GM11168 (cell line): Measurements from ENCODE around the gene NEGR1.

Experiments used
- in situ Hi-C: fragments of 300-500 bp; cut with MboI; formaldehyde crosslinking; loops from one replicate; pipeline ENCODE4 v1.12.0; 2022; ENCODE audit warnings: low sequenced_read_pairs; ENCODE audit not compliant: unreplicated experiment

NEGR1 gene

DNA sequence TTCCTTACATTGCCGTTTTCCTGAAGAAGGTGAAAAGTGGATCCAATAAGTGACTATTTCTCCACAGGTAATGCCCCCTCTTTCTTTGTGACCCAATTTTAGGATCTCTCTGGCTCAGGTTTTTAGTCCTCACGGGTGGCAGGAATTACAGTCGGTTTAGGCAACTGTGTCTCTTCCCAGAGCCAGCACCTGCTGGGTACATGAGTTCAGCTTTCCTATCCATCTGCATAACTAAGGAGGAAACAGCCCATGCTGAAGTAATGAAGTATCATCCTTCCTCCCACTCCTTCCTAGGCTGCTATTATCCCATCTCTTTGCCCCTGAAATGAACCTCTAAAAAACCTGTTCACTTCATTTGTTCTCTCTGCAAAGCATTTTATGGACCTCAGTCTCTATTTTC lies 544.6 kb downstream of the NEGR1 start:
- in situ Hi-C loops = no loop called here

DNA sequence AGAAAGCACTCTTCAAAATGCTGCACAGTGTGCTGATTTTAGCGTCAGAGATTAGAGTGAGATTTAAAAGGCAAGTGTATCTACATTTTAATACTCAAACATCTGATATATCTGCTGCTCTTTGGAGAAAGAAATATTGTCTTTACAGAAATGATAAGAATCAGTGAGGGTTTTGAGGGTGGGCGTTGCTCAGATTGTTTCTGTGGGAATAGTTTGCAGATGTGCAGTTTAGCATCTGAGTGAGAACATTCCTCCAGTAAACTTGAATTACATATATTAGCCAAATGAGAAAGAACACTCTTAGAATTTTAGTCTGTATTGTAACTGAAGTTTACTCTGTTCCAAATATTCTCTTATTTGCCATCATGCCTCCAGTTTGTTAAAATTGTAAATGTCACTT lies 549.2 kb downstream of the NEGR1 start:
- in situ Hi-C loops = no loop called here

GRCh38 chr1:71721532-71721931 lies 560.8 kb downstream of the NEGR1 start:
- in situ Hi-C loops = no loop called here

GRCh38 chr1:71719330-71719729 lies 563.0 kb downstream of the NEGR1 start:
- in situ Hi-C loops = no loop called here

DNA sequence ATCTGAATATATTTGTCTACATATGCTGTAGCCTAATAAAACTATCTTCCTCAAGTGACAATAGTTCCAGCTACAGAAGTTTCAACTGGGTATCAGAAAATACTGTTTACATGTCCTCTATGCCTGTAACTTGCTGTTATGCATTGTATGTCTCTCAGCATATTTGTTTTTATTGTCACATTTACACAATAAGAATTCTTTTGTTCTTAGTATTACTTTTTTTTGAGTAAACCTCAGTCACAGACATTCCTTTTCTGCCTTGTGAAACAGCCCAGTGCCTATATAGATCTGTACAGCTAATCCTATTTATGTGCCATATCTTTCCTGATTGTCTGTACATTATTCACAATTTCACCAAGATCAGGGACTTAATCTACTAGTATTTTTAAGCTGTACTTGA lies 565.2 kb downstream of the NEGR1 start:
- in situ Hi-C loops = no loop called here

DNA sequence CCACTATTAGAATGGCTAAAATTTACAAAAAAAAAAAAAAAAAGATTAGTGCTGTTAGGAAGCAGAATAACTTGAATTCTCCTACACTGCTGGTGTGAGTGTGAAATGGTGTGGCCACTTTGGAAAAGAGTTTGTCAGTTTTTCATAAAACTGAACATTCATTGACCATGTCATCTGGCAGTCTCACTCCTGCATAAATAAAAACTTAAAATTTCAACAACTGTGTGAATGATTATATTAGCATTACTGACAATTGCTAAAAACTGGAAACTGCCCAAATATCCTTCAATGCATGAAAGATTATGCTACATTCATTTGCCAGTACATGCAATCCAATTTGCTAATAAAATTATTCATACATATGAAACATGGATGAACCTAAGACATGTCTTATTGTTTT lies 570.9 kb downstream of the NEGR1 start:
- in situ Hi-C loops = no loop called here

DNA sequence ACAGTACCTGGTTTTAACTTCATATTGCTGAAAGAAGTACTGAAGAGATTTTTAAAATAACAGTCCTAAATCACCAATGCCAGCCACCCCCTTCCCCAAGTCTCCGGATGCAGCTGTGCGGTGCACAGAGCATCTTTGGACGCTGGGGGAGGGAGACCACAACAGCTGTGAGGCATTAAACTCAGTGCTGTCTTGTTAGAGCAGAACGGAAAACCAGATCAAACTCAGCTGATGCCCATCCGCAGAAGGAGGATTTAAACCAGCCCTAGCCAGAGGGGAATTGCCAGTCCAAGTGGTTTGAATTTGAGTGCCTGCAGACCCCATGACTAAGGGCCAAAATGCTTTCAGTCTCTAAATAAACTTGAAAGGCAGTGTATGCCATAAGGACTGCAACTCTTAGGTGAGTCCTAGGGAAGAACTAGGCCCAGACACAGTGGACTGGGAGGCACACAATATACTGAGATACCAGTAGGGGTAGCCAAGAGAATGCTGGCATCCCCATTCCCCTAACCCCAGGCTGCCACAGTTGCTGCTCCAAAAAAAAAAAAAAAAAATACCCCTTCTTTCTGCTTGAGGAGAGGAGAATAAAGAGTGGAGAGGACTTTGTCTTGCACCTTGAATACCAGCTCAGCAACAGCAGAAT lies 576.2 kb downstream of the NEGR1 start:
- in situ Hi-C loops = no loop called here

GRCh38 chr1:71698186-71698585 lies 584.2 kb downstream of the NEGR1 start:
- in situ Hi-C loops = no loop called here

DNA sequence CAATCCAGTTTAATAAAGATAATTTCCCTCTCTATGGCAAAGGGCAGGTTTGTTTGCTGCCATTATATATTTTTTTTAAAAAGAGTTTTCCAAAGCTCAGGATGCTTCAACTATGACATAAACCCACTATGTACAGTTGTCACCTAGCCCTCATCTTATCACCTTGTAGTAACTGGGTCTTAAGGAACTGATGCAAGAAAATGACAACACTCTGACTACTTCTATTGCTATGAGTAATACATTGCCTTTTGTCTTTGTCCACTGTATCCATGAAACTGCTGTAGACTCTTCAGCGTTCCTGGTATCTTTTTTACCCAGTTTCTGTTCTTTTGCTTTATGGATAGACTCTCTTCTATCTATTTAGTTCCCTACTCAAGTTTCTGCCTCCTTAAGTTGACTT lies 586.5 kb downstream of the NEGR1 start:
- in situ Hi-C loops = no loop called here

GRCh38 chr1:71695084-71695483 lies 587.3 kb downstream of the NEGR1 start:
- in situ Hi-C loops = no loop called here

GRCh38 chr1:71693581-71693980 lies 588.8 kb downstream of the NEGR1 start:
- in situ Hi-C loops = no loop called here

GRCh38 chr1:71689635-71690034 lies 592.7 kb downstream of the NEGR1 start:
- in situ Hi-C loops = no loop called here

GRCh38 chr1:71687376-71687775 lies 595.0 kb downstream of the NEGR1 start:
- in situ Hi-C loops = no loop called here

- in situ Hi-C loops = no loop called here
These were observed 605.1 kb downstream of the NEGR1 start for GRCh38 chr1:71676979-71677925.

DNA sequence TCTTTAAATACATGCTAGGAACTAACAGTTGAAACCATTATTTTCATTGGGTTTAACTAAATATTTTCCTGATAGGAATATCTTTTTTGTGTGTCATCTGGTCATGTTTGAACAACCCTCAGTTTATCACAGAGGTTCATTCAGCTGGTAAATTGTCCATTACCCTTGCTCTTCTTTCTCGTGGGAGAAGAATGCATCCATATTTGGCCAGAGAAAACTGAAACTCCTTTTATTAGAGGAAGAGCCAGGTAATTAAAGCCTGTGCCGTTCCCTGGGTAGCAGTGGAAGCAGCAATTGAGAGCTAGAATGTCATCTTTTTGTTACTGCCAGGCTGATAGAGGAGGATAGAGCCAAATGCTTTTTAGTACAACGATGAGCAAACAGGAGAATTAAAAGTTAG lies 614.3 kb downstream of the NEGR1 start:
- in situ Hi-C loops = no loop called here

- in situ Hi-C loops = no loop called here
These were observed 615.1 kb downstream of the NEGR1 start for GRCh38 chr1:71667216-71667615.

DNA sequence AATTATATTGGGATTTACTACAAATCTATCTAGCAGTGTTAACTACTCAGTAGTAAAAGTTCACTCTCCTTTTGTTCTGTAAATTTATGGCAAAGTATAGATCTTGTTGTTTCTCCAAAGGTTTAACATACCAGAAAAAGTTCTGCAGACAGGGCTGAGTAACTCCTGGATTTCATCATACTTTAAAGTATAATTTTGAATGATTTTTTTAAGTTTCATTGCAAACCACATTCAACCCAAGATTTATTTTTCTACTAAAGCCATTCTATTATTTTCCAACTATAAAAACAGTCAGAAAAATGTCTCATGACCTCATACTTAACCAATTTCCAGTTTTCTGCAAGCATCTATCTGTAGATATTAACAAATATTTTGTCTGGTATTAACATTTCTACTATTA lies 615.7 kb downstream of the NEGR1 start:
- in situ Hi-C loops = no loop called here

DNA sequence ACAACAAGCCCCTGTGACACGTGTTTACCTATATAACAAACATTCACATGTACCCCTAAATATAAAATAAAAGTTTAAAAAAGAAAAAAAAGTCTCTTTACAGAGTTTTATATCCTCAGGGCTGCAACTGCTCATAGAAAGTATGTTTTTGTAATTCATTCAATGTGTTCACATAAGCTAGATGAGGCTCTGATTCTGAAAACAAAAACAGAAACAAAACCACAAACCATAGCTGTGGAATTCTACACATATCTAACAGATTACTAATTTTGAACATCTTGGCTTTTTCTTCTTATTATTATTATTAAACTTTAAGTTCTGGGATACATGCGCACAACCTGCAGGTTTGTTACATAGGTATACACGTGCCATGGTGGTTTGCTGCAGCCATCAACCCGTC lies 621.9 kb downstream of the NEGR1 start:
- in situ Hi-C loops = no loop called here

- in situ Hi-C loops = no loop called here
These were observed 624.3 kb downstream of the NEGR1 start for GRCh38 chr1:71657891-71658679.

GRCh38 chr1:71656902-71657301 lies 625.4 kb downstream of the NEGR1 start:
- in situ Hi-C loops = no loop called here

GRCh38 chr1:71655604-71656003 lies 626.7 kb downstream of the NEGR1 start:
- in situ Hi-C loops = no loop called here
